SK-N-SH (cell line): ENCODE results near the gene KAT6B.

ENCODE experiments used
- CHD2 ChIP-seq: fragments of 150-350 bp; IDR thresholded peaks from 2 replicates; pipeline ENCODE4 v1.6.1; 2018; ENCODE audit warnings: low read length; ENCODE audit not compliant: partially characterized antibody
- EP300 ChIP-seq, 2 experiments: IDR thresholded peaks; 2 replicates each; pipeline versions ENCODE4 v1.4.0 to v1.6.1; 2012; ENCODE audit warnings: borderline replicate concordance in 1 of 2, low read depth in 1 of 2, low read length in 1 of 2
- GATA2 ChIP-seq: sonication (generic); formaldehyde crosslinking; IDR thresholded peaks from 2 replicates; pipeline ENCODE4 v1.5.0; 2020; ENCODE audit warnings: mild to moderate bottlenecking, missing genetic modification reagents
- NRF1 ChIP-seq: IDR thresholded peaks from 2 replicates; pipeline ENCODE4 v1.6.1; 2012; ENCODE audit warnings: low read depth, mild to moderate bottlenecking, low read length
- RAD21 ChIP-seq: IDR thresholded peaks from 2 replicates; pipeline ENCODE4 v1.6.1; 2012; ENCODE audit warnings: mild to moderate bottlenecking, low read length
- RFX5 ChIP-seq: IDR thresholded peaks from 2 replicates; pipeline ENCODE4 v1.6.1; 2012; ENCODE audit warnings: mild to moderate bottlenecking, improper control_type of control experiment, low read length
- TAF1 ChIP-seq: IDR thresholded peaks from 2 replicates; pipeline ENCODE4 v1.6.1; 2012; ENCODE audit warnings: low read depth, mild to moderate bottlenecking, low read length, moderate library complexity, borderline replicate concordance
- TF ChIP-seq, protein P1 (sequence below): IDR thresholded peaks from 2 replicates; pipeline ENCODE4 v1.4.0; 2012; ENCODE audit warnings: low read depth
- TF ChIP-seq, protein P2 (sequence below): fragments of 200-600 bp; sonication (generic); IDR thresholded peaks from 2 replicates; pipeline ENCODE4 v1.6.1; 2017; ENCODE audit warnings: antibody characterized with exemption, mild to moderate bottlenecking, moderate library complexity
- TF ChIP-seq, protein P3 (sequence below): IDR thresholded peaks from 2 replicates; pipeline ENCODE4 v1.4.0; 2012; ENCODE audit warnings: low read depth, borderline replicate concordance
- TF ChIP-seq, protein P4 (sequence below): IDR thresholded peaks from 2 replicates; pipeline ENCODE4; 2012

DNA sequence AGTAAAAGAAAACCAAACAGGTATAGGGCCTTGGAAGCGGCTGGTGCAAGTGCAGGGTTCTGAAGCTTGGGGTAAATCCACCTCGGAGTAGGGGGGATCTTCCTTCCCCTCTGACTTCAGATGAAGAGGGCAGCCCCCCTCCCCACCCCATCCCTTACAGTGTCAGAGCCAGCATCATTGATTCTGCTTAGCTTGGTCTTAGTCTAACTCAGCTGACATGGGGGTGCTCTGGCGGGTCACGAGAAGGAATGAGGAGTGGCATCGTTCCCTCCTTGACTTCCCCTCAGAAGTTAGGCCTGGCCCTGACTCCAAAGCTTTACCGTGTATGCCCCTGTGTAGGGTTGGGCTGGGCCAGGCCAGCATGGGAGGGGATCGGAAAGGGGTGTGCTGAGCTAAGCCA, 240.9 kb downstream of the KAT6B start:
- TF ChIP-seq, protein P1, sequence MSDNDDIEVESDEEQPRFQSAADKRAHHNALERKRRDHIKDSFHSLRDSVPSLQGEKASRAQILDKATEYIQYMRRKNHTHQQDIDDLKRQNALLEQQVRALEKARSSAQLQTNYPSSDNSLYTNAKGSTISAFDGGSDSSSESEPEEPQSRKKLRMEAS = no peak
- TF ChIP-seq RFX5 (no peak), TAF1 (no peak), GATA2 (CRISPR knock-in tag) (no peak), EP300 (IDR thresholded peaks at IDR 0.05; ENCODE audit: borderline replicate concordance in 1 of 2, low read depth in 1 of 2, low read length in 1 of 2) (no peak), RAD21 (no peak), CHD2 (no peak), NRF1 (no peak)
- TF ChIP-seq, protein P2, sequence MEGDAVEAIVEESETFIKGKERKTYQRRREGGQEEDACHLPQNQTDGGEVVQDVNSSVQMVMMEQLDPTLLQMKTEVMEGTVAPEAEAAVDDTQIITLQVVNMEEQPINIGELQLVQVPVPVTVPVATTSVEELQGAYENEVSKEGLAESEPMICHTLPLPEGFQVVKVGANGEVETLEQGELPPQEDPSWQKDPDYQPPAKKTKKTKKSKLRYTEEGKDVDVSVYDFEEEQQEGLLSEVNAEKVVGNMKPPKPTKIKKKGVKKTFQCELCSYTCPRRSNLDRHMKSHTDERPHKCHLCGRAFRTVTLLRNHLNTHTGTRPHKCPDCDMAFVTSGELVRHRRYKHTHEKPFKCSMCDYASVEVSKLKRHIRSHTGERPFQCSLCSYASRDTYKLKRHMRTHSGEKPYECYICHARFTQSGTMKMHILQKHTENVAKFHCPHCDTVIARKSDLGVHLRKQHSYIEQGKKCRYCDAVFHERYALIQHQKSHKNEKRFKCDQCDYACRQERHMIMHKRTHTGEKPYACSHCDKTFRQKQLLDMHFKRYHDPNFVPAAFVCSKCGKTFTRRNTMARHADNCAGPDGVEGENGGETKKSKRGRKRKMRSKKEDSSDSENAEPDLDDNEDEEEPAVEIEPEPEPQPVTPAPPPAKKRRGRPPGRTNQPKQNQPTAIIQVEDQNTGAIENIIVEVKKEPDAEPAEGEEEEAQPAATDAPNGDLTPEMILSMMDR = no peak
- TF ChIP-seq, protein P3, sequence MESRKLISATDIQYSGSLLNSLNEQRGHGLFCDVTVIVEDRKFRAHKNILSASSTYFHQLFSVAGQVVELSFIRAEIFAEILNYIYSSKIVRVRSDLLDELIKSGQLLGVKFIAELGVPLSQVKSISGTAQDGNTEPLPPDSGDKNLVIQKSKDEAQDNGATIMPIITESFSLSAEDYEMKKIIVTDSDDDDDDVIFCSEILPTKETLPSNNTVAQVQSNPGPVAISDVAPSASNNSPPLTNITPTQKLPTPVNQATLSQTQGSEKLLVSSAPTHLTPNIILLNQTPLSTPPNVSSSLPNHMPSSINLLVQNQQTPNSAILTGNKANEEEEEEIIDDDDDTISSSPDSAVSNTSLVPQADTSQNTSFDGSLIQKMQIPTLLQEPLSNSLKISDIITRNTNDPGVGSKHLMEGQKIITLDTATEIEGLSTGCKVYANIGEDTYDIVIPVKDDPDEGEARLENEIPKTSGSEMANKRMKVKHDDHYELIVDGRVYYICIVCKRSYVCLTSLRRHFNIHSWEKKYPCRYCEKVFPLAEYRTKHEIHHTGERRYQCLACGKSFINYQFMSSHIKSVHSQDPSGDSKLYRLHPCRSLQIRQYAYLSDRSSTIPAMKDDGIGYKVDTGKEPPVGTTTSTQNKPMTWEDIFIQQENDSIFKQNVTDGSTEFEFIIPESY = no peak
- TF ChIP-seq, protein P4, sequence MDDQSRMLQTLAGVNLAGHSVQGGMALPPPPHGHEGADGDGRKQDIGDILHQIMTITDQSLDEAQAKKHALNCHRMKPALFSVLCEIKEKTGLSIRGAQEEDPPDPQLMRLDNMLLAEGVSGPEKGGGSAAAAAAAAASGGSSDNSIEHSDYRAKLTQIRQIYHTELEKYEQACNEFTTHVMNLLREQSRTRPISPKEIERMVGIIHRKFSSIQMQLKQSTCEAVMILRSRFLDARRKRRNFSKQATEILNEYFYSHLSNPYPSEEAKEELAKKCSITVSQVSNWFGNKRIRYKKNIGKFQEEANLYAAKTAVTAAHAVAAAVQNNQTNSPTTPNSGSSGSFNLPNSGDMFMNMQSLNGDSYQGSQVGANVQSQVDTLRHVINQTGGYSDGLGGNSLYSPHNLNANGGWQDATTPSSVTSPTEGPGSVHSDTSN = no peak
